Lung (tissue), 12 donors: Measurements from ENCODE around the gene SESN1. TPM values are rescaled to one million over a fixed set of nuclear protein-coding genes. Genes with fewer than 3 reads are reported as not detected.

Source experiments
- ATAC-seq: fragments of 200-7000 bp; cut with Tn5 transposase; one replicate; pipeline ENCODE4 v1.9.1; 2020; ENCODE audit warnings: moderate number of reproducible peaks; ENCODE audit not compliant: insufficient read depth, low FRiP score
- DNase-seq, 3 donors: peaks; one replicate each; pipeline ENCODE4 v3.0.0-alpha.2; 2013 to 2017
- H3K27ac ChIP-seq, 2 donors: one replicate each; pipeline ENCODE4 v1.5.1; 2013; ENCODE audit warnings: mild to moderate bottlenecking in 2 of 2, moderate library complexity in 2 of 2, control low read depth in 1 of 2, inconsistent platforms in 1 of 2, low read depth in 1 of 2, low read length in 1 of 2
- H3K27me3 ChIP-seq, 3 donors: one replicate each; pipeline ENCODE4 v1.5.1; 2013; ENCODE audit warnings: low read length in 2 of 3; ENCODE audit not compliant: control insufficient read depth in 3 of 3, insufficient read depth in 3 of 3
- H3K36me3 ChIP-seq, 4 donors: one replicate each; pipeline ENCODE4 v1.5.1; 2013; ENCODE audit warnings: low read length in 4 of 4, mild to moderate bottlenecking in 1 of 4, moderate library complexity in 1 of 4; ENCODE audit not compliant: control insufficient read depth in 4 of 4, insufficient read depth in 4 of 4
- H3K4me1 ChIP-seq, 5 donors: one replicate each; pipeline ENCODE4 v1.5.1; 2013; ENCODE audit warnings: low read length in 5 of 5, mild to moderate bottlenecking in 2 of 5, moderate library complexity in 1 of 5; ENCODE audit not compliant: control insufficient read depth in 5 of 5, insufficient read depth in 5 of 5
- H3K4me3 ChIP-seq: one replicate; pipeline ENCODE4 v1.5.1; 2013; ENCODE audit warnings: mild to moderate bottlenecking, control low read depth, moderate library complexity
- H3K9ac ChIP-seq, 2 donors: one replicate each; pipeline ENCODE4 v1.5.1; 2013; ENCODE audit warnings: low read length in 2 of 2, control low read depth in 1 of 2; ENCODE audit not compliant: insufficient read depth in 1 of 2
- H3K9me3 ChIP-seq, 4 donors: one replicate each; pipeline ENCODE4 v1.5.1; 2013; ENCODE audit warnings: low read length in 3 of 4, mild to moderate bottlenecking in 1 of 4, moderate library complexity in 1 of 4; ENCODE audit not compliant: control insufficient read depth in 4 of 4, insufficient read depth in 3 of 4
- WGBS, 2 donors: extraction: QIAGEN DNeasy Blood & Tissue Kit; methylation state at CpG; one replicate each; pipeline ENCODE4 v1.1.7; 2013; 5-methylcytosine and 5-hydroxymethylcytosine counted together
- polyA plus RNA-seq, 2 donors: library from polyadenylated mRNA; stranded (reverse); fragments of 200-250 nt; gene quantifications; one replicate each; pipeline ENCODE4 v1.2.1, GENCODE V29; 2013
- total RNA-seq, 2 donors: library from RNA; depleted of rRNA in 1 of 2; stranded (reverse); fragments of >200 nt in 1 of 2; gene quantifications; one replicate each; pipeline ENCODE4 v1.2.1, GENCODE V29; 2014 to 2021
- TF ChIP-seq, protein P1 (sequence below): IDR thresholded peaks from 2 replicates; pipeline ENCODE4 v1.5.1; 2012; ENCODE audit warnings: mild to moderate bottlenecking; ENCODE audit errors: control extremely low read depth, extremely low read depth
- donor health status: control.
- donor health status: control.
- donor health status: Bipolar disorder and iron deficiency.
- donor health status: healthy.
- donor health status: DM: yes; HTN: yes; CAD: no.

The SESN1 gene
- total and polyA plus RNA-seq, 4 donors: 12.9 to 69.8 (median 21.0) TPM

DNA sequence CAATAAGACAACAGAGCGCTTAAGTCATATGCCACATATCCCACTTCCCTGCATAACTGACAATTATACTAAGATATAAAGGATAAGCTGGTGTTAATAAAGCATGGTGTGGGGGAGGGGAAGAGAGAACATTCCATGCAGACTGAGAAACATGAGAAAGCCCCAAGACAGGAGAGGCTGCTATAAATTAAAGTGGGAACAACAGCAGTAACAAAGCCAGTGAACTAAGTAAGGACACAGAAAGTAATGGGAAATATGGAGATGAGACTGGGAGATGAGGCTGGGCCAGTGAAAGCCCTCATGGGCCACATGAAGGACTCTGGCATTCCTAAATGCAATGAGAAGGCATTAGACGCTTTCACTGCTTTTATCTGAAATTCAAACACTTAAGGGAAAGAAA, 41.3 kb downstream of the SESN1 start:
- Histone ChIP-seq H3K9me3 (no peaks in the 10 kb centered on the region), H3K27ac (no peak overlapping the region), H3K4me3 (no peak overlapping the region), H3K9ac (no peak overlapping the region), H3K27me3 (no peaks in the 10 kb centered on the region), H3K4me1 (peaks cover 0 to 13% (median 6%) of the 10 kb centered on the region in 5 donors), H3K36me3 (no peaks in the 10 kb centered on the region)
- 79 to 91% methylated on average over 2 of the region's 2 CpGs for WGBS, 2 donors
- no peak for DNase-seq
- TF ChIP-seq, protein P1, sequence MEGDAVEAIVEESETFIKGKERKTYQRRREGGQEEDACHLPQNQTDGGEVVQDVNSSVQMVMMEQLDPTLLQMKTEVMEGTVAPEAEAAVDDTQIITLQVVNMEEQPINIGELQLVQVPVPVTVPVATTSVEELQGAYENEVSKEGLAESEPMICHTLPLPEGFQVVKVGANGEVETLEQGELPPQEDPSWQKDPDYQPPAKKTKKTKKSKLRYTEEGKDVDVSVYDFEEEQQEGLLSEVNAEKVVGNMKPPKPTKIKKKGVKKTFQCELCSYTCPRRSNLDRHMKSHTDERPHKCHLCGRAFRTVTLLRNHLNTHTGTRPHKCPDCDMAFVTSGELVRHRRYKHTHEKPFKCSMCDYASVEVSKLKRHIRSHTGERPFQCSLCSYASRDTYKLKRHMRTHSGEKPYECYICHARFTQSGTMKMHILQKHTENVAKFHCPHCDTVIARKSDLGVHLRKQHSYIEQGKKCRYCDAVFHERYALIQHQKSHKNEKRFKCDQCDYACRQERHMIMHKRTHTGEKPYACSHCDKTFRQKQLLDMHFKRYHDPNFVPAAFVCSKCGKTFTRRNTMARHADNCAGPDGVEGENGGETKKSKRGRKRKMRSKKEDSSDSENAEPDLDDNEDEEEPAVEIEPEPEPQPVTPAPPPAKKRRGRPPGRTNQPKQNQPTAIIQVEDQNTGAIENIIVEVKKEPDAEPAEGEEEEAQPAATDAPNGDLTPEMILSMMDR: no peak
- no peak for ATAC-seq

DNA sequence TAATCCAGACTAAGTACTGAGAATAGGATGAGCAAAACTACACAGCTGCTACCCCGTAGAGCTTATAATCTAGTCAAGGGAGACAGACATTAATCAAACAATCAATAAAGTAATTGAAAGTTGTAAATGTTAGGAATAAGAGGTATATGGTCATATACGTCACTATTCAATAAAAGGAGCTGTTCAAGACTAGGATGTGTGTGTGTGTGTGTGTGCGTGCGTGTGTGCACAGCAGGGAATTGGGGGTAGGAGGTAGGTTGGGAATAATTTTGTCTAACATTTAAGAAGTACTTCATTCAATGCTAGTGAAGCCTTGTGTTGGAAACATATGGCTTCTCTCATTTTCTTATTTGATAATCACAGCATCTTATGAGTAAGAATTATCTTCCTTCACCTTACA, 41.8 kb downstream of the SESN1 start:
- Histone ChIP-seq H3K9me3 (no peaks in the 10 kb centered on the region), H3K9ac (no peak overlapping the region), H3K4me1 (peaks cover 0 to 8% (median 6%) of the 10 kb centered on the region in 5 donors), H3K36me3 (no peaks in the 10 kb centered on the region), H3K4me3 (no peak overlapping the region), H3K27me3 (no peaks in the 10 kb centered on the region), H3K27ac (no peak overlapping the region)
- WGBS, 2 donors: 93 to 95% methylated on average over 4 of the region's 4 CpGs
- DNase-seq: no peak
- no peak for ATAC-seq
- TF ChIP-seq, protein P1: no peak

DNA sequence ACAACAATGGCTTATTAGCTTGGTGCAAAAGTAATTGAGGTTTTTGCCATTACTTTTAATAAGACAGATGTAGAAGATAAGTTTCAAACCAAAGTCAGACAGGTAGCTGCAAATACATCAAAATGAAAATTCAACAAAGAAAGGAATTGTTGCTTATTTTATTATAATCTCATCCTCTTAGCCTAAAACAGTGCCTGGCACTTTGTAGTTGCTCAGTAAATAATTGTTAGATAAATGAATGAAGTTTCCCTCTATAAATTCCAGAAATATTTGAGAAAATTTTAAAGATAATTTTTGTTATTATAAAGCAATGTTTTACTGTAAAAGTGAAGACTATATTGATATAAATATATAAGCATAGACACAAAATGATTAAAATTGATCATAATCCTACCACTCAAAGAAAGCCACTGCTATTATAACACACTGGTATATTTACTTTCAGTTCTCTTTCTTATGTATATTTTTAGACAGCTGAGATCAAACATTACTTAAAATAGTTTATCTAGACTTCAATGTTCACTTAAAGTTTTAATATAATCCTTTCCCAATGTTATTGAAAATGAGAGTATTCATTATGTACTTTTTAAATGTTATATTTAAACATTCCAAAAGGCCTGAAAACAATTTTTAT, 42.5 kb downstream of the SESN1 start:
- H3K9ac ChIP-seq: no peak overlapping the region
- H3K27me3 ChIP-seq: no peaks in the 10 kb centered on the region
- H3K4me1 ChIP-seq: peaks cover 0 to 8% (median 6%) of the 10 kb centered on the region in 5 donors
- no peaks in the 10 kb centered on the region for H3K9me3 ChIP-seq
- H3K36me3 ChIP-seq: no peaks in the 10 kb centered on the region
- DNase-seq (no peak), ATAC-seq (no peak)
- TF ChIP-seq, protein P1: no peak
- H3K4me3 ChIP-seq: no peak overlapping the region
- peak overlapping the region in 1 of 2 donors; percentile 16 for H3K27ac ChIP-seq
